ENCODE data around the gene CCDC27. TPM values are rescaled to one million over a fixed set of nuclear protein-coding genes. Genes with fewer than 3 reads are reported as not detected.

Gene CCDC27
- total RNA-seq, 1 donor from 2014 or later: not detected

GRCh38 chr1:3750741-3751140 is 1.5 kb upstream of the CCDC27 start:
- Mint-ChIP-seq H3K4me1 (peaks cover 18% of the 10 kb centered on the region), H3K27me3 (peaks cover 2% of the 10 kb centered on the region), H3K27ac (no peak overlapping the region), H3K4me3 (no peak overlapping the region), H3K9me3 (no peaks in the 10 kb centered on the region), H3K36me3 (ENCODE audit: low read depth) (no peaks in the 10 kb centered on the region)
- ATAC-seq (ENCODE audit: low read depth): no peak
- DNase-seq: no peak
- ChIA-PET POLR2A (no interaction called here), CTCF (no interaction called here)
- intact Hi-C loops (cut with micrococcal nuclease): no loop called here
- no peak for TF ChIP-seq CTCF (IDR thresholded peaks at IDR 0.05)

GRCh38 chr1:3753656-3754454 is 1.6 kb downstream of the CCDC27 start:
- POLR2A ChIA-PET: no interaction called here
- no peaks in the 10 kb centered on the region for H3K4me1 Mint-ChIP-seq
- no peak for ATAC-seq (ENCODE audit: low read depth)
- no peak overlapping the region for H3K27ac Mint-ChIP-seq
- no peaks in the 10 kb centered on the region for H3K36me3 Mint-ChIP-seq (ENCODE audit: low read depth)
- no peaks in the 10 kb centered on the region for H3K9me3 Mint-ChIP-seq
- no peak for DNase-seq
- TF ChIP-seq CTCF (IDR thresholded peaks at IDR 0.05): no peak
- peaks cover 9% of the 10 kb centered on the region for H3K27me3 Mint-ChIP-seq
- CTCF ChIA-PET: no interaction called here
- intact Hi-C loops (cut with micrococcal nuclease): no loop called here
- no peak overlapping the region for H3K4me3 Mint-ChIP-seq

GRCh38 chr1:3756394-3756793 is 4.1 kb downstream of the CCDC27 start:
- peaks cover 27% of the 10 kb centered on the region for H3K27me3 Mint-ChIP-seq
- H3K36me3 Mint-ChIP-seq (ENCODE audit: low read depth): no peaks in the 10 kb centered on the region
- CTCF ChIA-PET: no interaction called here

GRCh38 chr1:3759164-3759563 is 6.9 kb downstream of the CCDC27 start:
- H3K4me1 Mint-ChIP-seq: no peaks in the 10 kb centered on the region
- intact Hi-C loops (cut with micrococcal nuclease): no loop called here
- DNase-seq: no peak
- no peak overlapping the region for H3K27ac Mint-ChIP-seq
- TF ChIP-seq CTCF (IDR thresholded peaks at IDR 0.05): no peak
- no peaks in the 10 kb centered on the region for H3K9me3 Mint-ChIP-seq
- H3K36me3 Mint-ChIP-seq (ENCODE audit: low read depth): no peaks in the 10 kb centered on the region
- ATAC-seq (ENCODE audit: low read depth): no peak
- ChIA-PET CTCF (no interaction called here), POLR2A (no interaction called here)
- H3K27me3 Mint-ChIP-seq: peaks cover 32% of the 10 kb centered on the region
- H3K4me3 Mint-ChIP-seq: no peak overlapping the region

More at GRCh38 chr1:3756394-3756793, 4.1 kb downstream of the CCDC27 start:
- no peak for TF ChIP-seq CTCF (IDR thresholded peaks at IDR 0.05)
- H3K4me1 Mint-ChIP-seq: no peaks in the 10 kb centered on the region
- ATAC-seq (ENCODE audit: low read depth) (no peak), DNase-seq (no peak)
- POLR2A ChIA-PET: interaction anchor here (0.7 kb wide), 1 partner anchor 11 kb away, joined by 3 read pairs; no protein-coding TSS in a partner anchor
- no peaks in the 10 kb centered on the region for H3K9me3 Mint-ChIP-seq
- no peak overlapping the region for H3K4me3 Mint-ChIP-seq
- H3K27ac Mint-ChIP-seq: no peak overlapping the region
- intact Hi-C loops (cut with micrococcal nuclease): no loop called here

GRCh38 chr1:3759796-3760195 is 7.5 kb downstream of the CCDC27 start:
- ATAC-seq (ENCODE audit: low read depth) (no peak), DNase-seq (no peak)
- ChIA-PET CTCF (no interaction called here), POLR2A (no interaction called here)
- peaks cover 32% of the 10 kb centered on the region for H3K27me3 Mint-ChIP-seq
- no peak overlapping the region for H3K27ac Mint-ChIP-seq
- no peaks in the 10 kb centered on the region for H3K4me1 Mint-ChIP-seq
- intact Hi-C loops (cut with micrococcal nuclease): no loop called here
- H3K4me3 Mint-ChIP-seq: no peak overlapping the region
- no peaks in the 10 kb centered on the region for H3K36me3 Mint-ChIP-seq (ENCODE audit: low read depth)
- no peaks in the 10 kb centered on the region for H3K9me3 Mint-ChIP-seq
- no peak for TF ChIP-seq CTCF (IDR thresholded peaks at IDR 0.05)

Measured in activated B cell treated with CpG ODN at 0.5 μM for 24 hours (primary cell).